Endothelial cell of umbilical vein (primary cell): ENCODE measurements around the gene KIF26B. TPM values are rescaled to one million over a fixed set of nuclear protein-coding genes. Genes with fewer than 3 reads are reported as not detected.

Experiments used
- BruUV-seq: library from RNA; stranded (reverse); fragments of 400-500 nt; replicated peaks from 2 replicates; lab custom pipeline; 2021; lab: Mats Ljungman, UMichigan
- CTCF ChIA-PET: fragments of 300-600, 350-600 bp; sonication (Branson Sonifier 250); formaldehyde crosslinking; loops from one replicate; lab custom pipeline; 2021; ENCODE audit warnings: antibody characterized with exemption, inconsistent platforms; lab: Charles Lee
- POLR2A ChIA-PET: fragments of 300-600, 350-600 bp; sonication (Branson Sonifier 250); formaldehyde crosslinking; loops from one replicate; lab custom pipeline; 2021; ENCODE audit warnings: antibody characterized with exemption, inconsistent platforms; lab: Charles Lee
- DNase-seq: peaks from one replicate; pipeline ENCODE4 v3.0.0-alpha.2; 2011; ENCODE audit warnings: low read depth, low spot score
- FAIRE-seq: peaks from 2 replicates; lab custom pipeline; 2011; peaks lifted over from hg19 to GRCh38; lab: Jason Lieb, UNC
- H2AFZ ChIP-seq: 2 replicates; pipeline ENCODE4 v1.6.0; 2012; ENCODE audit warnings: low read depth, low read length, control low read depth, inconsistent platforms
- H3K27ac ChIP-seq: 2 replicates; pipeline ENCODE4 v1.5.1; 2011; ENCODE audit warnings: low read depth, mild to moderate bottlenecking, control low read depth, low read length, moderate library complexity; ENCODE audit not compliant: insufficient read depth
- H3K27me3 ChIP-seq, 2 experiments: 2 replicates each; pipeline versions ENCODE4 v1.6.0 to v1.6.1; 2011; ENCODE audit warnings: low read length in 2 of 2, mixed read lengths in 1 of 2; ENCODE audit not compliant: control insufficient read depth in 2 of 2, insufficient read depth in 2 of 2
- H3K36me3 ChIP-seq, 2 experiments: 2 replicates in 1 of 2; 3 replicates in 1 of 2; pipeline ENCODE4 v1.5.1; 2011; ENCODE audit warnings: low read length in 2 of 2, mild to moderate bottlenecking in 1 of 2, moderate library complexity in 1 of 2; ENCODE audit not compliant: control insufficient read depth in 2 of 2, insufficient read depth in 2 of 2; ENCODE audit errors: extremely low read depth in 1 of 2
- H3K4me1 ChIP-seq: 3 replicates; pipeline ENCODE4 v1.5.1; 2011; ENCODE audit warnings: mild to moderate bottlenecking, low read length; ENCODE audit not compliant: control insufficient read depth, insufficient read depth; ENCODE audit errors: extremely low read depth
- H3K4me2 ChIP-seq: 2 replicates; pipeline ENCODE4 v1.6.1; 2011; ENCODE audit warnings: low read length, control low read depth, mixed read lengths; ENCODE audit not compliant: insufficient read depth
- H3K4me3 ChIP-seq, 3 experiments: fragments of 200-600 bp in 1 of 3; sonication (generic), shearing (Covaris generic) in 1 of 3; replicated peaks in 1 of 3; 2 replicates each; pipeline ENCODE4 v1.5.1; 2011 to 2016; ENCODE audit warnings: control low read depth in 3 of 3, low read length in 3 of 3, mild to moderate bottlenecking in 2 of 3, inconsistent platforms in 1 of 3, low read depth in 1 of 3, moderate library complexity in 1 of 3; ENCODE audit not compliant: insufficient read depth in 1 of 3
- H3K79me2 ChIP-seq: 2 replicates; pipeline ENCODE4 v1.6.0; 2012; ENCODE audit warnings: low read length, inconsistent platforms; ENCODE audit not compliant: control insufficient read depth, insufficient read depth
- H3K9ac ChIP-seq: replicated peaks from 2 replicates; pipeline ENCODE3; 2011; ENCODE audit warnings: low read length, control low read depth; ENCODE audit not compliant: insufficient read depth; ENCODE audit errors: extremely low read depth
- H3K9me1 ChIP-seq: replicated peaks from 3 replicates; pipeline ENCODE4 v1.6.0; 2011; ENCODE audit warnings: mild to moderate bottlenecking, low read length; ENCODE audit not compliant: control insufficient read depth, insufficient read depth; ENCODE audit errors: extremely low read depth
- H3K9me3 ChIP-seq: replicated peaks from 2 replicates; pipeline ENCODE4 v1.5.1; 2012; ENCODE audit warnings: low read length, inconsistent platforms; ENCODE audit not compliant: control insufficient read depth, insufficient read depth
- H4K20me1 ChIP-seq: replicated peaks from 2 replicates; pipeline ENCODE3; 2011; ENCODE audit warnings: mild to moderate bottlenecking, low read length; ENCODE audit not compliant: control insufficient read depth, insufficient read depth; ENCODE audit errors: extremely low read depth
- EZH2 ChIP-seq: IDR thresholded peaks from 2 replicates; pipeline ENCODE4 v1.6.1; 2012; ENCODE audit warnings: borderline replicate concordance, low read depth, mild to moderate bottlenecking, moderate library complexity, low read length, inconsistent platforms; ENCODE audit not compliant: severe bottlenecking
- FOS ChIP-seq: IDR thresholded peaks from 2 replicates; pipeline ENCODE4 v1.6.1; 2011; ENCODE audit warnings: mild to moderate bottlenecking, low read length, moderate library complexity, borderline replicate concordance; ENCODE audit not compliant: insufficient read depth
- GATA2 ChIP-seq: IDR thresholded peaks from 2 replicates; pipeline ENCODE4 v1.7.0; 2011; ENCODE audit warnings: low read depth, mild to moderate bottlenecking, moderate library complexity, mixed read lengths, low read length; ENCODE audit not compliant: insufficient read length, insufficient read depth
- JUN ChIP-seq: IDR thresholded peaks from 2 replicates; pipeline ENCODE4 v1.6.1; 2011; ENCODE audit warnings: borderline replicate concordance, low read depth; ENCODE audit not compliant: insufficient read length, insufficient read depth
- MYC ChIP-seq: IDR thresholded peaks from one replicate; pipeline ENCODE4 v1.6.1; 2011; ENCODE audit warnings: mild to moderate bottlenecking, low read depth, low read length
- POLR2A ChIP-seq: IDR thresholded peaks from 2 replicates; pipeline ENCODE4 v1.6.1; 2012; ENCODE audit warnings: low read depth, mild to moderate bottlenecking, control low read depth, low read length
- POLR2AphosphoS5 ChIP-seq: IDR thresholded peaks from 2 replicates; pipeline ENCODE4 v1.6.1; 2012; ENCODE audit warnings: low read depth, mild to moderate bottlenecking, control low read depth, low read length, moderate library complexity; ENCODE audit not compliant: insufficient read depth
- dilution Hi-C: fragments of 300-500 bp; cut with MboI; formaldehyde crosslinking; loops from one replicate; pipeline ENCODE4 v1.15.0; 2019; ENCODE audit warnings: low sequenced_read_pairs; ENCODE audit not compliant: extremely low pct_ligation_motif_present
- intact Hi-C: fragments of 100-400 bp; cut with micrococcal nuclease; formaldehyde crosslinking; loops from one replicate; pipeline ENCODE4 v1.10.0; 2022
- polyA plus RNA-seq, 4 experiments: library from polyadenylated mRNA; depleted of rRNA in 3 of 4; stranded (reverse) in 3 of 4; unstranded in 1 of 4; fragments of >200 nt; gene quantifications; 2 replicates each; pipeline versions ENCODE4 v1.2.1 to v1.2.3, GENCODE V29; 2011 to 2012; ENCODE audit warnings: missing spikeins in 1 of 4
- total RNA-seq: library from RNA; stranded (reverse); gene quantifications from 2 replicates; pipeline ENCODE4 v1.2.3, GENCODE V29; 2021
- TF ChIP-seq, protein P1 (sequence below), 2 donors: IDR thresholded peaks; 1 replicate in 1 of 2; 2 replicates in 1 of 2; pipeline ENCODE4 v1.5.1; 2011; ENCODE audit warnings: low read length in 2 of 2, mild to moderate bottlenecking in 2 of 2, moderate library complexity in 2 of 2, control low read depth in 1 of 2, inconsistent platforms in 1 of 2, low read depth in 1 of 2; ENCODE audit not compliant: insufficient read depth in 1 of 2; ENCODE audit errors: extremely low read depth in 1 of 2
- TF ChIP-seq, protein P2 (sequence below): IDR thresholded peaks from 2 replicates; pipeline ENCODE4 v1.6.1; 2011; ENCODE audit not compliant: insufficient read depth, insufficient read length

The KIF26B gene
- total and polyA plus RNA-seq, 2 donors (not counting 3 experiments of a cell fraction or from before 2014, with no cell fraction given) = 0.04 to 0.49 TPM

DNA sequence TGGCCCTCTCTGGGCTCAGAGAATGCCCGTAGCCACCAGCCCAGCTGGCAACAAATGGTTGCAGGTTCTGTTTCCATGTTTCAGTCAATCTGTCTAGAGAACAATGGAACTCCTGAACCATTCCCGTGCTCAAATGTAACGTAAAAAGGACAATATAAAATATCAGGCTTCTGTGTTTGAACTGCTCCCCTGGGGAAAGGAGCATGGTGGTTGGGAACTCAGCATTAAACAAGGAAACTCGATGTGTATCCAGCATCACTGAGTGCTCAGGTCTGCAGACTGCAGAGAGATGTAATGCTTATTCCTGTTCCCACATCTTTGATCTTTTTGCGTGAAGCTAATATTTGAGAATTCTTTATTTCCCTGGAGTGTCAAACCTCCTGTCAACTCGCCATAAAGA is 326.5 kb downstream of the KIF26B start:
- no peak for DNase-seq
- Histone ChIP-seq H3K4me3 (no peak overlapping the region), H4K20me1 (no peaks in the 10 kb centered on the region), H3K9ac (no peak overlapping the region), H3K79me2 (no peaks in the 10 kb centered on the region), H3K4me1 (no peaks in the 10 kb centered on the region), H3K9me1 (no peaks in the 10 kb centered on the region), H3K9me3 (no peaks in the 10 kb centered on the region), H2AFZ (no peak overlapping the region), H3K27ac (no peak overlapping the region), H3K4me2 (no peak overlapping the region), H3K27me3 (no peaks in the 10 kb centered on the region), H3K36me3 (no peaks in the 10 kb centered on the region)
- TF ChIP-seq GATA2 (no peak), FOS (no peak), POLR2AphosphoS5 (no peak), EZH2 (no peak), JUN (no peak), MYC (no peak), POLR2A (no peak)
- TF ChIP-seq, protein P1, sequence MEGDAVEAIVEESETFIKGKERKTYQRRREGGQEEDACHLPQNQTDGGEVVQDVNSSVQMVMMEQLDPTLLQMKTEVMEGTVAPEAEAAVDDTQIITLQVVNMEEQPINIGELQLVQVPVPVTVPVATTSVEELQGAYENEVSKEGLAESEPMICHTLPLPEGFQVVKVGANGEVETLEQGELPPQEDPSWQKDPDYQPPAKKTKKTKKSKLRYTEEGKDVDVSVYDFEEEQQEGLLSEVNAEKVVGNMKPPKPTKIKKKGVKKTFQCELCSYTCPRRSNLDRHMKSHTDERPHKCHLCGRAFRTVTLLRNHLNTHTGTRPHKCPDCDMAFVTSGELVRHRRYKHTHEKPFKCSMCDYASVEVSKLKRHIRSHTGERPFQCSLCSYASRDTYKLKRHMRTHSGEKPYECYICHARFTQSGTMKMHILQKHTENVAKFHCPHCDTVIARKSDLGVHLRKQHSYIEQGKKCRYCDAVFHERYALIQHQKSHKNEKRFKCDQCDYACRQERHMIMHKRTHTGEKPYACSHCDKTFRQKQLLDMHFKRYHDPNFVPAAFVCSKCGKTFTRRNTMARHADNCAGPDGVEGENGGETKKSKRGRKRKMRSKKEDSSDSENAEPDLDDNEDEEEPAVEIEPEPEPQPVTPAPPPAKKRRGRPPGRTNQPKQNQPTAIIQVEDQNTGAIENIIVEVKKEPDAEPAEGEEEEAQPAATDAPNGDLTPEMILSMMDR (IDR thresholded peaks at IDR 0.05; ENCODE audit: extremely low read depth in 1 of 2, insufficient read depth in 1 of 2, low read depth in 1 of 2, low read length in 2 of 2) = no peak
- TF ChIP-seq, protein P2, sequence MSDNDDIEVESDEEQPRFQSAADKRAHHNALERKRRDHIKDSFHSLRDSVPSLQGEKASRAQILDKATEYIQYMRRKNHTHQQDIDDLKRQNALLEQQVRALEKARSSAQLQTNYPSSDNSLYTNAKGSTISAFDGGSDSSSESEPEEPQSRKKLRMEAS = no peak
- POLR2A ChIA-PET = no interaction called here
- FAIRE-seq = no peak
- dilution Hi-C loops (no loop called here), intact Hi-C loops (no loop called here)
- BruUV-seq = no TSS peak
- CTCF ChIA-PET = no interaction called here
